RWPE2 (cell line): ENCODE measurements around the gene ZSWIM6.

ENCODE experiments used
- ATAC-seq: fragments of 200-7000 bp; cut with Tn5 transposase; 3 replicates; pipeline ENCODE4 v1.9.1; 2021; ENCODE audit warnings: low read depth
- DNase-seq: peaks from one replicate; pipeline ENCODE4 v3.0.0-alpha.2; 2020; ENCODE audit warnings: low spot score
- H3K27ac ChIP-seq: fragments of 450-650 bp; 2 replicates; pipeline ENCODE4 v1.5.1; 2017; ENCODE audit warnings: mild to moderate bottlenecking; ENCODE audit not compliant: poor library complexity, severe bottlenecking
- H3K27me3 ChIP-seq: fragments of 250-450 bp; sonication (Bioruptor Pico); 2 replicates; pipeline ENCODE4 v1.5.1; 2021; ENCODE audit warnings: mild to moderate bottlenecking, moderate library complexity; ENCODE audit not compliant: insufficient read depth, poor library complexity, severe bottlenecking
- H3K36me3 ChIP-seq: fragments of 250-450 bp; sonication (Bioruptor Pico); 2 replicates; pipeline ENCODE4 v1.5.1; 2020; ENCODE audit warnings: low read depth, mild to moderate bottlenecking, moderate library complexity
- H3K4me1 ChIP-seq: fragments of 250-450 bp; sonication (Bioruptor Pico); 2 replicates; pipeline ENCODE4 v1.5.1; 2021; ENCODE audit warnings: mild to moderate bottlenecking, moderate library complexity; ENCODE audit not compliant: insufficient read depth, poor library complexity, severe bottlenecking
- H3K4me3 ChIP-seq: fragments of 250-450 bp; sonication (Bioruptor Pico); 2 replicates; pipeline ENCODE4 v1.5.1; 2021; ENCODE audit warnings: mild to moderate bottlenecking, moderate library complexity; ENCODE audit not compliant: severe bottlenecking
- H3K9me3 ChIP-seq: fragments of 250-450 bp; sonication (Bioruptor Pico); 2 replicates; pipeline ENCODE4 v1.5.1; 2021; ENCODE audit warnings: mild to moderate bottlenecking, moderate library complexity; ENCODE audit not compliant: severe bottlenecking
- CTCF ChIP-seq: fragments of 450-650 bp; IDR thresholded peaks from one replicate; pipeline ENCODE4 v1.5.1; 2017; ENCODE audit warnings: mild to moderate bottlenecking, moderate library complexity; ENCODE audit not compliant: poor library complexity, severe bottlenecking

ZSWIM6 gene

GRCh38 chr5:61366497-61367240, 34.6 kb downstream of the ZSWIM6 start:
- TF ChIP-seq CTCF, result no peak
- no peak overlapping the region for H3K27ac ChIP-seq
- DNase-seq, result no peak
- H3K9me3 ChIP-seq, result no peaks in the 10 kb centered on the region
- H3K4me1 ChIP-seq, result peaks cover 7% of the 10 kb centered on the region
- no peak for ATAC-seq
- H3K4me3 ChIP-seq, result no peak overlapping the region
- no peaks in the 10 kb centered on the region for H3K36me3 ChIP-seq
- no peaks in the 10 kb centered on the region for H3K27me3 ChIP-seq

- Histone ChIP-seq H3K27me3 (no peaks in the 10 kb centered on the region), H3K9me3 (no peaks in the 10 kb centered on the region), H3K36me3 (peaks cover 10% of the 10 kb centered on the region), H3K4me3 (no peak overlapping the region), H3K27ac (no peak overlapping the region), H3K4me1 (peaks cover 7% of the 10 kb centered on the region)
- ATAC-seq (no peak), DNase-seq (no peak)
- TF ChIP-seq CTCF, result no peak
Observed at GRCh38 chr5:61370506-61370905, 38.4 kb downstream of the ZSWIM6 start.

- H3K4me1 ChIP-seq, result peaks cover 7% of the 10 kb centered on the region
- no peak overlapping the region for H3K27ac ChIP-seq
- H3K36me3 ChIP-seq, result peaks cover 10% of the 10 kb centered on the region
- TF ChIP-seq CTCF, result no peak
- H3K9me3 ChIP-seq, result no peaks in the 10 kb centered on the region
- no peak overlapping the region for H3K4me3 ChIP-seq
- no peaks in the 10 kb centered on the region for H3K27me3 ChIP-seq
- DNase-seq (no peak), ATAC-seq (no peak; the same call in 2 of the 3 replicates)
Observed at GRCh38 chr5:61371474-61371873, 39.4 kb downstream of the ZSWIM6 start.

- Histone ChIP-seq H3K4me1 (no peaks in the 10 kb centered on the region), H3K27me3 (no peaks in the 10 kb centered on the region), H3K27ac (no peak overlapping the region), H3K36me3 (peaks cover 11% of the 10 kb centered on the region; the same call in 1 of the 2 replicates), H3K9me3 (no peaks in the 10 kb centered on the region), H3K4me3 (no peak overlapping the region)
- TF ChIP-seq CTCF, result no peak
- DNase-seq, result no peak
- ATAC-seq, result no peak
Observed at GRCh38 chr5:61379677-61380076, 47.6 kb downstream of the ZSWIM6 start.

- Histone ChIP-seq H3K27ac (no peak overlapping the region), H3K4me3 (no peak overlapping the region), H3K36me3 (peaks cover 11% of the 10 kb centered on the region; the same call in 1 of the 2 replicates), H3K9me3 (no peaks in the 10 kb centered on the region), H3K4me1 (no peaks in the 10 kb centered on the region), H3K27me3 (no peaks in the 10 kb centered on the region)
- TF ChIP-seq CTCF, result no peak
- ATAC-seq (no peak), DNase-seq (no peak)
Observed at GRCh38 chr5:61381968-61382367, 49.9 kb downstream of the ZSWIM6 start.
